Measurements from ENCODE around the gene ACTR1B.
"Not testable (repeated sequence)": the region's sequence is repeated elsewhere in the genome, so short reads cannot be mapped to it uniquely, and the experiment has no call there.

ACTR1B gene

GRCh38 chr2:97663962-97664635, at the start of gene ACTR1B:
TSS of gene ACTR1B (minus strand) at chr2:97664044. CDS start at chr2:97663890, 154 bp downstream.
- Histone ChIP-seq H3K9me3 (ENCODE audit: control insufficient read depth, insufficient read depth, low read depth, low read length) (no peaks in the 10 kb centered on the region), H3K36me3 (ENCODE audit: control insufficient read depth, insufficient read depth, low read length) (peaks cover 14% of the 10 kb centered on the region), H3K9ac (ENCODE audit: low read length) (peak within 1 kb of the TSS; percentile 96), H3K27me3 (ENCODE audit: control insufficient read depth, insufficient read depth, low read length) (no peaks in the 10 kb centered on the region), H3K4me1 (ENCODE audit: control insufficient read depth, insufficient read depth, low read length) (peaks cover 22% of the 10 kb centered on the region), H3K27ac (ENCODE audit: low read depth, low read length) (peak within 1 kb of the TSS; percentile 95), H3K4me3 (ENCODE audit: low read depth, low read length) (peak within 1 kb of the TSS; percentile 73)

- H3K9me3 ChIP-seq (ENCODE audit: control insufficient read depth, insufficient read depth, low read depth, low read length), result no peaks in the 10 kb centered on the region
- H3K27ac ChIP-seq (ENCODE audit: low read depth, low read length), result peak overlapping the region; percentile 44; the same call in 1 of the 2 replicates
- no peaks in the 10 kb centered on the region for H3K36me3 ChIP-seq (ENCODE audit: control insufficient read depth, insufficient read depth, low read length)
- no peaks in the 10 kb centered on the region for H3K27me3 ChIP-seq (ENCODE audit: control insufficient read depth, insufficient read depth, low read length)
- peak overlapping the region; percentile 69 for H3K9ac ChIP-seq (ENCODE audit: low read length)
- no peak overlapping the region for H3K4me3 ChIP-seq (ENCODE audit: low read depth, low read length)
- peaks cover 26% of the 10 kb centered on the region; the same call in 1 of the 2 replicates for H3K4me1 ChIP-seq (ENCODE audit: control insufficient read depth, insufficient read depth, low read length)
Observed at GRCh38 chr2:97712693-97713295, 49.0 kb upstream of the ACTR1B start.

- Histone ChIP-seq H3K9ac (ENCODE audit: low read length) (peak overlapping the region; percentile 69), H3K4me1 (ENCODE audit: control insufficient read depth, insufficient read depth, low read length) (peaks cover 26% of the 10 kb centered on the region; the same call in 1 of the 2 replicates), H3K27ac (ENCODE audit: low read depth, low read length) (peak overlapping the region; percentile 44; the same call in 1 of the 2 replicates)
- not testable (repeated sequence) for H3K36me3 ChIP-seq (ENCODE audit: control insufficient read depth, insufficient read depth, low read length); H3K9me3 ChIP-seq (ENCODE audit: control insufficient read depth, insufficient read depth, low read depth, low read length); H3K4me3 ChIP-seq (ENCODE audit: low read depth, low read length); H3K27me3 ChIP-seq (ENCODE audit: control insufficient read depth, insufficient read depth, low read length)
Observed at GRCh38 chr2:97712175-97712574, 48.3 kb upstream of the ACTR1B start.

DNA sequence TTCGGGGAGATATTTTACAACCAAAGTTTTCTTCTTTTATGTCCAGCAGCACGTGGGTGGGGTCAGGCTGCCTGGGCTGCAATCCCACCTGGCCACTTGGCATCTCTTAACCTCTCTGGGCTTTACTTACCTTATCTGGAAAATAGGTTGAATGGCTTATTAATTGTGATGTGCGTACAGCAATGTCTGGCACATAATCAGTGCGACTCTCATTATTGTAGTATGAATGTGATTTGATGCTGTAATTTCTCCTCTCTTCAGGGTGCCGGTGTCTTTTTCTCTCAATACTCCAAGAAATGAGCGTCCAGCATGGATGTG, 47.5 kb upstream of the ACTR1B start:
- Histone ChIP-seq H3K4me3 (ENCODE audit: low read depth, low read length) (no peak overlapping the region), H3K9ac (ENCODE audit: low read length) (peak overlapping the region; percentile 28), H3K27ac (ENCODE audit: low read depth, low read length) (peak overlapping the region; percentile 54; the same call in 1 of the 2 replicates), H3K9me3 (ENCODE audit: control insufficient read depth, insufficient read depth, low read depth, low read length) (no peaks in the 10 kb centered on the region), H3K27me3 (ENCODE audit: control insufficient read depth, insufficient read depth, low read length) (no peaks in the 10 kb centered on the region), H3K36me3 (ENCODE audit: control insufficient read depth, insufficient read depth, low read length) (no peaks in the 10 kb centered on the region), H3K4me1 (ENCODE audit: control insufficient read depth, insufficient read depth, low read length) (peaks cover 26% of the 10 kb centered on the region; the same call in 1 of the 2 replicates)

GRCh38 chr2:97708608-97709007, 44.8 kb upstream of the ACTR1B start:
- H3K4me3 ChIP-seq (ENCODE audit: low read depth, low read length), result no peak overlapping the region
- no peaks in the 10 kb centered on the region for H3K9me3 ChIP-seq (ENCODE audit: control insufficient read depth, insufficient read depth, low read depth, low read length)
- H3K27me3 ChIP-seq (ENCODE audit: control insufficient read depth, insufficient read depth, low read length), result no peaks in the 10 kb centered on the region
- H3K9ac ChIP-seq (ENCODE audit: low read length), result no peak overlapping the region
- no peaks in the 10 kb centered on the region for H3K36me3 ChIP-seq (ENCODE audit: control insufficient read depth, insufficient read depth, low read length)
- no peak overlapping the region for H3K27ac ChIP-seq (ENCODE audit: low read depth, low read length)
- peaks cover 22% of the 10 kb centered on the region; the same call in 1 of the 2 replicates for H3K4me1 ChIP-seq (ENCODE audit: control insufficient read depth, insufficient read depth, low read length)

- no peaks in the 10 kb centered on the region for H3K36me3 ChIP-seq (ENCODE audit: control insufficient read depth, insufficient read depth, low read length)
- H3K9ac ChIP-seq (ENCODE audit: low read length), result no peak overlapping the region
- no peak overlapping the region for H3K4me3 ChIP-seq (ENCODE audit: low read depth, low read length)
- no peaks in the 10 kb centered on the region for H3K9me3 ChIP-seq (ENCODE audit: control insufficient read depth, insufficient read depth, low read depth, low read length)
- H3K4me1 ChIP-seq (ENCODE audit: control insufficient read depth, insufficient read depth, low read length), result peaks cover 17% of the 10 kb centered on the region; the same call in 1 of the 2 replicates
- no peaks in the 10 kb centered on the region for H3K27me3 ChIP-seq (ENCODE audit: control insufficient read depth, insufficient read depth, low read length)
- no peak overlapping the region for H3K27ac ChIP-seq (ENCODE audit: low read depth, low read length)
Observed at GRCh38 chr2:97708048-97708380, 44.2 kb upstream of the ACTR1B start.

GRCh38 chr2:97707362-97708047, 43.7 kb upstream of the ACTR1B start:
- Histone ChIP-seq H3K27ac (ENCODE audit: low read depth, low read length) (no peak overlapping the region), H3K9ac (ENCODE audit: low read length) (no peak overlapping the region), H3K4me3 (ENCODE audit: low read depth, low read length) (no peak overlapping the region), H3K36me3 (ENCODE audit: control insufficient read depth, insufficient read depth, low read length) (no peaks in the 10 kb centered on the region), H3K4me1 (ENCODE audit: control insufficient read depth, insufficient read depth, low read length) (peaks cover 12% of the 10 kb centered on the region; the same call in 1 of the 2 replicates), H3K27me3 (ENCODE audit: control insufficient read depth, insufficient read depth, low read length) (no peaks in the 10 kb centered on the region), H3K9me3 (ENCODE audit: control insufficient read depth, insufficient read depth, low read depth, low read length) (no peaks in the 10 kb centered on the region)

DNA sequence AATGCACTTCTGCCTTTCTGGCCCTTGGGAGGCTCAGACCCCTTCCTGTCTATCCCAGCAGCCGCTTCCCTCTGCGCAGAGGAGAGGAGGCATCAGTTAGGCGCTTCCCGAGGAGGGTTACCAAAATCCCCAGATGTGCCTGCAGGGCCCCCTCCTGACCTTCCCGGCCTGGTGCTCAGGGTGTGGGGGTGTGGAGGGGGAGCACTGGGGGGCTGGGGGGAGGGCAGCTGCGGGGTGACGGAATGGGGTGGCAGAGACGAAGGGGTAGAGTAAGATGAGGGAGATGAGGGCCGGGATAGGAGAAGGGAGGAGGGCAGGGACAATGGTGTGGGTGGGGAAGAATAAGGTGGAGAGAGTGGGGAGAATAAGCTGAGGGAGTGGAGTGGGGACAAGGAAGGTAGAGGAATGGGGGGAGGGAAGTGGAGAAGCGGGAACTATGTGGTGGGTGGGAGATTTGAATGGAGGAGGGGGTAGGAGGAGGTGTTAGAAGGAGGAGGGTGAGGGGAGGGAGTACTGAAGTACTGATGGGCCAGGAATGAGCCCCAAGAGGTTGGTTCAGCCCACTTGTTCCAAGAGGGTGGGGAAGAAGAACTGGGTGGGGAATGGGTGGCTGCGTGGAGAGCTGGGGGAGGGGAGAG, 43.0 kb upstream of the ACTR1B start:
- Histone ChIP-seq H3K4me1 (ENCODE audit: control insufficient read depth, insufficient read depth, low read length) (peaks cover 9% of the 10 kb centered on the region; the same call in 1 of the 2 replicates), H3K27me3 (ENCODE audit: control insufficient read depth, insufficient read depth, low read length) (no peaks in the 10 kb centered on the region), H3K36me3 (ENCODE audit: control insufficient read depth, insufficient read depth, low read length) (no peaks in the 10 kb centered on the region), H3K4me3 (ENCODE audit: low read depth, low read length) (no peak overlapping the region), H3K9me3 (ENCODE audit: control insufficient read depth, insufficient read depth, low read depth, low read length) (no peaks in the 10 kb centered on the region), H3K27ac (ENCODE audit: low read depth, low read length) (no peak overlapping the region), H3K9ac (ENCODE audit: low read length) (no peak overlapping the region)

- no peak overlapping the region for H3K9ac ChIP-seq (ENCODE audit: low read length)
- H3K27ac ChIP-seq (ENCODE audit: low read depth, low read length), result no peak overlapping the region
- peaks cover 5% of the 10 kb centered on the region; the same call in 1 of the 2 replicates for H3K4me1 ChIP-seq (ENCODE audit: control insufficient read depth, insufficient read depth, low read length)
- H3K4me3 ChIP-seq (ENCODE audit: low read depth, low read length), result no peak overlapping the region
- no peaks in the 10 kb centered on the region for H3K27me3 ChIP-seq (ENCODE audit: control insufficient read depth, insufficient read depth, low read length)
- no peaks in the 10 kb centered on the region for H3K36me3 ChIP-seq (ENCODE audit: control insufficient read depth, insufficient read depth, low read length)
- H3K9me3 ChIP-seq (ENCODE audit: control insufficient read depth, insufficient read depth, low read depth, low read length), result no peaks in the 10 kb centered on the region
Observed at GRCh38 chr2:97706112-97706511, 42.3 kb upstream of the ACTR1B start.

GRCh38 chr2:97704989-97705388, 41.1 kb upstream of the ACTR1B start:
- H3K9me3 ChIP-seq (ENCODE audit: control insufficient read depth, insufficient read depth, low read depth, low read length), result no peaks in the 10 kb centered on the region
- no peak overlapping the region for H3K9ac ChIP-seq (ENCODE audit: low read length)
- no peak overlapping the region for H3K27ac ChIP-seq (ENCODE audit: low read depth, low read length)
- peaks cover 3% of the 10 kb centered on the region for H3K4me1 ChIP-seq (ENCODE audit: control insufficient read depth, insufficient read depth, low read length)
- H3K4me3 ChIP-seq (ENCODE audit: low read depth, low read length), result no peak overlapping the region
- H3K36me3 ChIP-seq (ENCODE audit: control insufficient read depth, insufficient read depth, low read length), result no peaks in the 10 kb centered on the region
- H3K27me3 ChIP-seq (ENCODE audit: control insufficient read depth, insufficient read depth, low read length), result no peaks in the 10 kb centered on the region

DNA sequence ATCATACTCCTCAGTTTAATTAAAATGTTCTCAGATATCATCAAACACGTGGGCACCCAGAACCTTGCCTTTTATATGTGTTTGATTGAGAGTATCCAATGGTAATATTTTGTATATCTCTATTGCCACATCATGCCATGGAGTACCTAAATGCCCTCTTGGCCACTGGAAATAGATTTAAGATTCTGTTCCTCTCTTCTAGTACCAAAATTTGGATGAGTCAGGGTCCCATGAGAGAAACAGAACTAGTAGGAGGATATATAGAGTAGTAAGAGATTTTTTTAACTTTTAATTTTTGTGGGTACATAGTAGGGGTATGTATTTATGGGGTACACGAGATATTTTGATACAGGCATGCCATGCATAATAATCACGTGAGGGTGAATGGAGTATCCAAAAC, 39.9 kb upstream of the ACTR1B start:
- H3K4me3 ChIP-seq (ENCODE audit: low read depth, low read length), result no peak overlapping the region
- peaks cover 3% of the 10 kb centered on the region for H3K4me1 ChIP-seq (ENCODE audit: control insufficient read depth, insufficient read depth, low read length)
- no peaks in the 10 kb centered on the region for H3K27me3 ChIP-seq (ENCODE audit: control insufficient read depth, insufficient read depth, low read length)
- no peak overlapping the region for H3K9ac ChIP-seq (ENCODE audit: low read length)
- H3K9me3 ChIP-seq (ENCODE audit: control insufficient read depth, insufficient read depth, low read depth, low read length), result no peaks in the 10 kb centered on the region
- H3K27ac ChIP-seq (ENCODE audit: low read depth, low read length), result no peak overlapping the region
- H3K36me3 ChIP-seq (ENCODE audit: control insufficient read depth, insufficient read depth, low read length), result no peaks in the 10 kb centered on the region

Measured in HUES6 (cell line).